Body of pancreas (tissue), 4 donors: ENCODE results near the gene TOM1L1. TPM values are rescaled to one million over a fixed set of nuclear protein-coding genes. Genes with fewer than 3 reads are reported as not detected.

Experiments
- ATAC-seq: fragments of 150-250 bp; one replicate; pipeline ENCODE4 v1.9.1; 2016
- DNase-seq, 4 donors: peaks; one replicate each; pipeline ENCODE4 v3.0.0-alpha.2; 2019
- H3K27ac ChIP-seq, 4 donors: fragments of 200-600 bp; sonication (generic); 1 replicate in 3 of 4; 2 replicates in 1 of 4; pipeline versions ENCODE4 v1.5.1 to v1.6.1; 2016 to 2019; ENCODE audit warnings: mild to moderate bottlenecking in 1 of 4, mixed read lengths in 1 of 4, moderate library complexity in 1 of 4
- H3K27me3 ChIP-seq, 2 donors: fragments of 200-600 bp; sonication (generic); one replicate each; pipeline ENCODE4 v1.6.0; 2016; ENCODE audit warnings: mild to moderate bottlenecking in 1 of 2
- H3K36me3 ChIP-seq, 2 donors: fragments of 200-600 bp; sonication (generic); replicated peaks in 1 of 2; 2 replicates each; pipeline ENCODE4 v1.5.1; 2016; ENCODE audit warnings: low read depth in 2 of 2; ENCODE audit not compliant: insufficient read depth in 1 of 2
- H3K4me1 ChIP-seq: fragments of 200-600 bp; sonication (generic); one replicate; pipeline ENCODE4 v1.6.0; 2016
- H3K4me3 ChIP-seq, 2 donors: fragments of 200-600 bp; sonication (generic); 1 replicate in 1 of 2; 2 replicates in 1 of 2; pipeline ENCODE4 v1.5.1; 2016 to 2019
- H3K9me3 ChIP-seq, 3 donors: fragments of 200-600 bp; sonication (generic); 1 replicate in 2 of 3; 2 replicates in 1 of 3; pipeline ENCODE4 v1.5.1; 2016
- POLR2A ChIP-seq, 3 donors: fragments of 450-650 bp; IDR thresholded peaks; one replicate each; pipeline ENCODE4 v1.6.1; 2016; ENCODE audit warnings: antibody characterized with exemption in 3 of 3, mild to moderate bottlenecking in 2 of 3
- WGBS, 2 donors: methylation state at CpG; one replicate each; pipeline ENCODE4 v1.1.5; 2017; 5-methylcytosine and 5-hydroxymethylcytosine counted together
- intact Hi-C: fragments of 100-400 bp; cut with DNase I; formaldehyde crosslinking; loops from one replicate; pipeline ENCODE4 v1.15.1; 2023
- total RNA-seq, 2 donors: library from RNA; depleted of rRNA; stranded (reverse); fragments of >200 nt; gene quantifications; one replicate each; pipeline ENCODE4 v1.1.0, GENCODE V29; 2016
- TF ChIP-seq, protein P1 (sequence below), 7 experiments: fragments of 450-650 bp in 4 of 7; fragments of 200-600 bp in 3 of 7; sonication (generic) in 3 of 7; IDR thresholded peaks; one replicate each; pipeline ENCODE4 v1.5.1; 2016 to 2019; ENCODE audit warnings: antibody characterized with exemption in 7 of 7

The TOM1L1 gene
- total RNA-seq, 2 donors from 2014 or later, result 41.5 to 50.8 TPM

DNA sequence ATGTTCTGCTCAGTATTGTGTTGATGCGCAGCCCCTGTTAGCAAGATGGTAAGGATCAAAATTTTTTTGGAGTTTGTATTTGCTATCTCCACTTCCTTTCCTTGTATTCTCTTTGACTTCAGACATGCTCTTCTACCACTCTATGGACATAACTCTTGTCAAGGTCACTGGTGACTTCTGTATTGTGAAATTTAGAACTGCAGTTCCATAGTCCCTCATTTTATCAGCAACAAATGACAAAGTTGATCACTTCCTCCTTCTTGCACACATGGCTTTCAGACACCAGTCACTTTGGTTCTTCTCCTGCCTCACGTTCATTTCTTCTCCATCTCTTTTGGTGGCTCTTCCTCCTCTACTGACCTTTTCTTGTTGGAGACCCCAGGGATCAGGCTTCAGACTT is 46.7 kb downstream of the TOM1L1 start:
- Histone ChIP-seq H3K36me3 (peaks cover 2 to 6% of the 10 kb centered on the region in 2 donors), H3K4me3 (no peak overlapping the region), H3K27ac (no peak overlapping the region), H3K27me3 (no peaks in the 10 kb centered on the region), H3K4me1 (no peaks in the 10 kb centered on the region), H3K9me3 (no peaks in the 10 kb centered on the region)
- intact Hi-C loops, result no loop called here
- no peak for DNase-seq
- 88 to 90% methylated on average over 2 of the region's 2 CpGs for WGBS, 2 donors
- TF ChIP-seq, protein P1, sequence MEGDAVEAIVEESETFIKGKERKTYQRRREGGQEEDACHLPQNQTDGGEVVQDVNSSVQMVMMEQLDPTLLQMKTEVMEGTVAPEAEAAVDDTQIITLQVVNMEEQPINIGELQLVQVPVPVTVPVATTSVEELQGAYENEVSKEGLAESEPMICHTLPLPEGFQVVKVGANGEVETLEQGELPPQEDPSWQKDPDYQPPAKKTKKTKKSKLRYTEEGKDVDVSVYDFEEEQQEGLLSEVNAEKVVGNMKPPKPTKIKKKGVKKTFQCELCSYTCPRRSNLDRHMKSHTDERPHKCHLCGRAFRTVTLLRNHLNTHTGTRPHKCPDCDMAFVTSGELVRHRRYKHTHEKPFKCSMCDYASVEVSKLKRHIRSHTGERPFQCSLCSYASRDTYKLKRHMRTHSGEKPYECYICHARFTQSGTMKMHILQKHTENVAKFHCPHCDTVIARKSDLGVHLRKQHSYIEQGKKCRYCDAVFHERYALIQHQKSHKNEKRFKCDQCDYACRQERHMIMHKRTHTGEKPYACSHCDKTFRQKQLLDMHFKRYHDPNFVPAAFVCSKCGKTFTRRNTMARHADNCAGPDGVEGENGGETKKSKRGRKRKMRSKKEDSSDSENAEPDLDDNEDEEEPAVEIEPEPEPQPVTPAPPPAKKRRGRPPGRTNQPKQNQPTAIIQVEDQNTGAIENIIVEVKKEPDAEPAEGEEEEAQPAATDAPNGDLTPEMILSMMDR (IDR thresholded peaks at IDR 0.05), result no peak
- no peak for TF ChIP-seq POLR2A (IDR thresholded peaks at IDR 0.05)
- ATAC-seq, result no peak

DNA sequence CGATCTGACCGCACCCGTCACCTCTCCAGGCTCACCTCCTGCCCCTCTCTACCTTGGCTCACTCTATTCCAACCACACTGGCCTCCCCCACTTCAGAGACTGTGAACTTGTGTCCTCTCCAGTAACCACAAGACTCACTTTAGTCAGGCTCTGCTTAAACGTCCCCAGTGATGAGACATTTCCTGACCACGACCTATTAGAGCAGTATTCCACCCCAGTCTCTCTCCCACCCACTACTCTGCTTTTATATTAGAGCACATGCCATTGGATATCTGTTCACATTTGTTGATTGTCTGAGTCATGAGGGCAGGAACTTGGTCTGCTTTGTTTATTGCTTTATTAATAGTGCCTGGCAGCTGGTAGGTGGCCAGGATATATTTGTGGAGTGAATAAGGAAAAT is 47.7 kb downstream of the TOM1L1 start:
- Histone ChIP-seq H3K4me3 (no peak overlapping the region), H3K27ac (no peak overlapping the region), H3K9me3 (no peaks in the 10 kb centered on the region), H3K36me3 (peaks cover 2 to 6% of the 10 kb centered on the region in 2 donors), H3K27me3 (no peaks in the 10 kb centered on the region), H3K4me1 (no peaks in the 10 kb centered on the region)
- intact Hi-C loops, result no loop called here
- no peak for DNase-seq
- no peak for ATAC-seq
- no peak for TF ChIP-seq POLR2A (IDR thresholded peaks at IDR 0.05)
- TF ChIP-seq, protein P1 (IDR thresholded peaks at IDR 0.05), result no peak
- 72 to 80% methylated on average over 5 of the region's 5 CpGs for WGBS, 2 donors

DNA sequence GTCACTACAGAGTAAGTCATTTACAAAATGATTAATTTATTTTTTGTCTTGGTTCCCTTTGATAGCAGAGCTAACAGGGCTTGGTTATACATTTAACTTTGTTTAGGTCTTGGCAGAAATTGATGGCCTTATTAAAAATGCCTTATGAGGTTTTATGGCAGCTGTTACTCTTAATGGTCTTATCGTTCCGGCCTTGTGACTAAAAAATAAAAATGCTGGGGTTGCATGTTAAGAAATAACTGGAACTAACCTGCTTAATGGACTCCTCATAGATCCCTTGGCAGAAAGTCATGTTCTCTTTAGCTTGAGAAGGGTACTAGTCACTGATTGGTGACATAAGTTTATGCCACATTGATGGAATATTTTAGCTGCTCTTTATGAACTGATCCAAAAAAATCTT is 49.5 kb downstream of the TOM1L1 start:
- no peaks in the 10 kb centered on the region for H3K4me1 ChIP-seq
- H3K27me3 ChIP-seq, result no peaks in the 10 kb centered on the region
- no peak for TF ChIP-seq POLR2A (IDR thresholded peaks at IDR 0.05)
- TF ChIP-seq, protein P1 (IDR thresholded peaks at IDR 0.05), result no peak
- intact Hi-C loops, result no loop called here
- no peak overlapping the region for H3K4me3 ChIP-seq
- no peaks in the 10 kb centered on the region for H3K9me3 ChIP-seq
- no peak overlapping the region for H3K27ac ChIP-seq
- ATAC-seq (no peak), DNase-seq (no peak)
- WGBS, 2 donors, result 72% methylated on average over 2 of the region's 2 CpGs
- peaks cover 2 to 6% of the 10 kb centered on the region in 2 donors for H3K36me3 ChIP-seq

DNA sequence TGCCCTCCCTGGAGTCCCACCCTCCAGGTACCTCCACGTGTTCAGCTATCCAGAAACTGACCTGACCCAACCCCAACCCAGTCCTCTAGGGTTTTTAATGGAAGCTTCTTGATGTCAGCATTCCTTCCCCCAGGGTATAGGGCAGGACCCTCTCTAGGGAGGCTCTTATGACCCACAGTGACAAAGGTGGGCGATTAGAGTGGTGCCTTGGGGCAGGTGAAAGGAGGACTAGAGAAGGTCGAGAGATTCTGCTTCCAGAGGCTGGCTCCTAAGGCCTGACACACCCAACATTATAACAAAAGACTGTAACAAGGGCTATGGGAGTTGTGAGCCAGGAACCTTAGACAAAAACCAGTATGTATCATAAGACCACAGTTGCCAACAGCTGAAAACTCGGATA is 50.6 kb downstream of the TOM1L1 start:
- Histone ChIP-seq H3K4me3 (no peak overlapping the region), H3K27ac (no peak overlapping the region), H3K9me3 (no peaks in the 10 kb centered on the region), H3K4me1 (no peaks in the 10 kb centered on the region), H3K36me3 (peaks cover 2 to 6% of the 10 kb centered on the region in 2 donors), H3K27me3 (no peaks in the 10 kb centered on the region)
- DNase-seq (no peak), ATAC-seq (no peak)
- intact Hi-C loops, result no loop called here
- 73 to 74% methylated on average over 4 of the region's 4 CpGs for WGBS, 2 donors
- TF ChIP-seq, protein P1 (IDR thresholded peaks at IDR 0.05), result no peak
- TF ChIP-seq POLR2A (IDR thresholded peaks at IDR 0.05), result no peak

DNA sequence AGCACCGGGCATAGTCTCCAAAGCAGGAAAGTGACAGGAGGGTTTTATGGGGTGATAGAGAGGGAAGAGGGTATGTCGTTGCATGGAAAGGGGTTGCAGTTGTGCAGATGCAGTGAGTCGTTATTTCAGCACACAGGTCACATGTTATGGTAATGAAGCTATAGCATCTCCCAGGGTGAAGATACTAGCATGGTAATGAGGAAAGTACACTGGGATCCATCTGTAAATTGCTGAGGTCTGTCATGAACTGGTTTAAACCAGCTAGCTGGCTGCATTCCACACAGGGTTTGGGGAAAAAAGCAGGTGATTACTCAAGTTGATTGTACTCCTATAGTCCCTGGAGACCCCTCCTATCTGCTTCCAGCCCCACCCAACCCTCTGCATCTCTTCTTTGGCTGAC is 56.1 kb downstream of the TOM1L1 start:
- H3K4me3 ChIP-seq, result no peak overlapping the region
- 77 to 95% methylated on average over 3 of the region's 3 CpGs for WGBS, 2 donors
- TF ChIP-seq, protein P1 (IDR thresholded peaks at IDR 0.05), result no peak
- no peak for TF ChIP-seq POLR2A (IDR thresholded peaks at IDR 0.05)
- H3K36me3 ChIP-seq, result peaks cover 0 to 15% of the 10 kb centered on the region in 2 donors
- intact Hi-C loops, result no loop called here
- no peak overlapping the region for H3K27ac ChIP-seq
- ATAC-seq (no peak), DNase-seq (no peak)
- H3K27me3 ChIP-seq, result no peaks in the 10 kb centered on the region
- H3K9me3 ChIP-seq, result no peaks in the 10 kb centered on the region
- H3K4me1 ChIP-seq, result no peaks in the 10 kb centered on the region
